Panc1 (cell line): ENCODE data around the gene ZNF511. TPM values are rescaled to one million over a fixed set of nuclear protein-coding genes. Genes with fewer than 3 reads are reported as not detected.

Experiments used
- ATAC-seq: fragments of 200-7000 bp; cut with Tn5 transposase; 2 replicates; pipeline ENCODE4 v1.9.1; 2020; ENCODE audit warnings: mild to moderate bottlenecking, moderate library complexity
- BruUV-seq: library from RNA; stranded (reverse); fragments of 400-500 nt; replicated peaks from 2 replicates; lab custom pipeline; 2021; lab: Mats Ljungman, UMichigan
- CTCF ChIA-PET: fragments of 300-600 bp; sonication (Branson Sonifier 250); formaldehyde crosslinking; loops from one replicate; lab custom pipeline; 2022; ENCODE audit warnings: antibody characterized with exemption; lab: Charles Lee
- POLR2A ChIA-PET: fragments of 300-600 bp; sonication (Branson Sonifier 250); formaldehyde crosslinking; loops from one replicate; lab custom pipeline; 2022; ENCODE audit warnings: antibody characterized with exemption; lab: Charles Lee
- DNase-seq: peaks from one replicate; pipeline ENCODE4 v3.0.0-alpha.2; 2010; ENCODE audit warnings: low read depth, low spot score
- H3K27ac ChIP-seq: 2 replicates; pipeline ENCODE4 v1.5.1; 2011; ENCODE audit warnings: mild to moderate bottlenecking, low read length, inconsistent platforms
- H3K27me3 ChIP-seq: fragments of 200-500 bp; sonication (Bioruptor generic); 2 replicates; pipeline ENCODE4 v1.6.0; 2014; ENCODE audit warnings: low read length, inconsistent platforms; ENCODE audit not compliant: control insufficient read depth, insufficient read depth
- H3K36me3 ChIP-seq: fragments of 200-500 bp; sonication (Bioruptor generic); 2 replicates; pipeline ENCODE4 v1.5.1; 2014; ENCODE audit warnings: inconsistent platforms, mild to moderate bottlenecking, low read length, moderate library complexity; ENCODE audit not compliant: control insufficient read depth, insufficient read depth
- H3K4me1 ChIP-seq: 2 replicates; pipeline ENCODE4 v1.5.1; 2011; ENCODE audit warnings: inconsistent platforms, mild to moderate bottlenecking, low read length, moderate library complexity; ENCODE audit not compliant: control insufficient read depth, insufficient read depth
- H3K4me3 ChIP-seq, 2 experiments: 2 replicates each; pipeline ENCODE4 v1.5.1; 2011 to 2012; ENCODE audit warnings: low read depth in 2 of 2, low read length in 2 of 2, mild to moderate bottlenecking in 2 of 2, inconsistent platforms in 1 of 2, moderate library complexity in 1 of 2
- H3K9me3 ChIP-seq: fragments of 200-500 bp; sonication (Bioruptor generic); 2 replicates; pipeline ENCODE4 v1.5.1; 2014; ENCODE audit warnings: low read depth, mild to moderate bottlenecking, inconsistent platforms, low read length, moderate library complexity; ENCODE audit not compliant: control insufficient read depth, insufficient read depth
- CTCF ChIP-seq: fragments of 450-650 bp; IDR thresholded peaks from 2 replicates; pipeline ENCODE4 v1.5.1; 2017; ENCODE audit warnings: mild to moderate bottlenecking
- POLR2AphosphoS5 ChIP-seq: IDR thresholded peaks from 2 replicates; pipeline ENCODE4 v1.6.1; 2012; ENCODE audit warnings: mild to moderate bottlenecking, low read depth, low read length, moderate library complexity
- SIN3A ChIP-seq: IDR thresholded peaks from 2 replicates; pipeline ENCODE4 v1.6.1; 2012; ENCODE audit warnings: low read depth, mild to moderate bottlenecking, low read length, moderate library complexity, borderline replicate concordance; ENCODE audit not compliant: insufficient read depth
- TCF7L2 ChIP-seq: IDR thresholded peaks from 2 replicates; pipeline ENCODE4 v1.6.1; 2011; ENCODE audit warnings: mild to moderate bottlenecking, low read depth, low read length, inconsistent platforms
- in situ Hi-C: cut with HindIII; loops from 2 replicates; pipeline ENCODE4 v1.10.0; 2016; ENCODE audit warnings: low sequenced_read_pairs, low pct_unique_long_range_greater_than_20kb
- intact Hi-C: fragments of 100-400 bp; cut with micrococcal nuclease; formaldehyde crosslinking; loops from one replicate; pipeline ENCODE4 v1.10.0; 2022; ENCODE audit not compliant: unreplicated experiment
- total RNA-seq: library from RNA; stranded (reverse); gene quantifications from one replicate; pipeline ENCODE4 v1.2.1, GENCODE V29; 2021; ENCODE audit not compliant: unreplicated experiment
- TF ChIP-seq, protein P1 (sequence below), 2 experiments: IDR thresholded peaks; 2 replicates each; pipeline ENCODE4 v1.6.1; 2011 to 2012; ENCODE audit warnings: low read depth in 2 of 2, control low read depth in 1 of 2, low read length in 1 of 2, mild to moderate bottlenecking in 1 of 2, moderate library complexity in 1 of 2; ENCODE audit not compliant: insufficient read depth in 1 of 2

ZNF511 gene
- total RNA-seq, 1 experiment from 2014 or later: 93.8 TPM

- ChIA-PET POLR2A (no interaction called here), CTCF (interaction anchor here (0.6 kb wide), 1 partner anchor 21 kb away, joined by 5 read pairs; the partner anchor contains the start of gene CALY)
- Histone ChIP-seq H3K4me1 (no peaks in the 10 kb centered on the region), H3K4me3 (no peak overlapping the region), H3K27ac (no peak overlapping the region), H3K9me3 (no peaks in the 10 kb centered on the region), H3K27me3 (no peaks in the 10 kb centered on the region), H3K36me3 (no peaks in the 10 kb centered on the region)
- ATAC-seq (no peak), DNase-seq (no peak)
- TF ChIP-seq, protein P1, sequence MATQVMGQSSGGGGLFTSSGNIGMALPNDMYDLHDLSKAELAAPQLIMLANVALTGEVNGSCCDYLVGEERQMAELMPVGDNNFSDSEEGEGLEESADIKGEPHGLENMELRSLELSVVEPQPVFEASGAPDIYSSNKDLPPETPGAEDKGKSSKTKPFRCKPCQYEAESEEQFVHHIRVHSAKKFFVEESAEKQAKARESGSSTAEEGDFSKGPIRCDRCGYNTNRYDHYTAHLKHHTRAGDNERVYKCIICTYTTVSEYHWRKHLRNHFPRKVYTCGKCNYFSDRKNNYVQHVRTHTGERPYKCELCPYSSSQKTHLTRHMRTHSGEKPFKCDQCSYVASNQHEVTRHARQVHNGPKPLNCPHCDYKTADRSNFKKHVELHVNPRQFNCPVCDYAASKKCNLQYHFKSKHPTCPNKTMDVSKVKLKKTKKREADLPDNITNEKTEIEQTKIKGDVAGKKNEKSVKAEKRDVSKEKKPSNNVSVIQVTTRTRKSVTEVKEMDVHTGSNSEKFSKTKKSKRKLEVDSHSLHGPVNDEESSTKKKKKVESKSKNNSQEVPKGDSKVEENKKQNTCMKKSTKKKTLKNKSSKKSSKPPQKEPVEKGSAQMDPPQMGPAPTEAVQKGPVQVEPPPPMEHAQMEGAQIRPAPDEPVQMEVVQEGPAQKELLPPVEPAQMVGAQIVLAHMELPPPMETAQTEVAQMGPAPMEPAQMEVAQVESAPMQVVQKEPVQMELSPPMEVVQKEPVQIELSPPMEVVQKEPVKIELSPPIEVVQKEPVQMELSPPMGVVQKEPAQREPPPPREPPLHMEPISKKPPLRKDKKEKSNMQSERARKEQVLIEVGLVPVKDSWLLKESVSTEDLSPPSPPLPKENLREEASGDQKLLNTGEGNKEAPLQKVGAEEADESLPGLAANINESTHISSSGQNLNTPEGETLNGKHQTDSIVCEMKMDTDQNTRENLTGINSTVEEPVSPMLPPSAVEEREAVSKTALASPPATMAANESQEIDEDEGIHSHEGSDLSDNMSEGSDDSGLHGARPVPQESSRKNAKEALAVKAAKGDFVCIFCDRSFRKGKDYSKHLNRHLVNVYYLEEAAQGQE (IDR thresholded peaks at IDR 0.05; ENCODE audit: insufficient read depth in 1 of 2, low read depth in 2 of 2, low read length in 1 of 2): no peak
- TF ChIP-seq TCF7L2 (no peak), POLR2AphosphoS5 (no peak)
- in situ Hi-C loops: no loop called here
- intact Hi-C loops: no loop called here
- BruUV-seq: no TSS peak
These were observed 7.6 kb downstream of the ZNF511 start for GRCh38 chr10:133316266-133316665.

- in situ Hi-C loops (no loop called here), intact Hi-C loops (no loop called here)
- Histone ChIP-seq H3K9me3 (no peaks in the 10 kb centered on the region), H3K27me3 (no peaks in the 10 kb centered on the region), H3K4me3 (no peak overlapping the region), H3K36me3 (no peaks in the 10 kb centered on the region), H3K4me1 (no peaks in the 10 kb centered on the region), H3K27ac (no peak overlapping the region)
- TF ChIP-seq CTCF: no peak
- TF ChIP-seq, protein P1 (IDR thresholded peaks at IDR 0.05; ENCODE audit: insufficient read depth in 1 of 2, low read depth in 2 of 2, low read length in 1 of 2): no peak
- no peak for TF ChIP-seq TCF7L2
- TF ChIP-seq POLR2AphosphoS5: no peak
- TF ChIP-seq SIN3A: no peak
- no TSS peak for BruUV-seq
- no peak for ATAC-seq
- DNase-seq: no peak
- ChIA-PET CTCF (interaction anchor here (0.6 kb wide), 1 partner anchor 20 kb away, joined by 5 read pairs; the partner anchor contains the start of gene CALY), POLR2A (no interaction called here)
These were observed 8.0 kb downstream of the ZNF511 start for GRCh38 chr10:133316732-133317131.
